ENCODE results near the gene KCNMA1. TPM values are rescaled to one million over a fixed set of nuclear protein-coding genes. Genes with fewer than 3 reads are reported as not detected.

The KCNMA1 gene
- polyA plus RNA-seq, 1 of the 3 experiments (the other 2 are of a cell fraction), result 107 TPM

GRCh38 chr10:77208684-77209256 lies 428.8 kb downstream of the KCNMA1 start:
- POLR2A ChIA-PET, result no interaction called here

More at GRCh38 chr10:77208684-77209256, 428.8 kb downstream of the KCNMA1 start:
- H3K9ac ChIP-seq, result no peak overlapping the region
- H3K9me3 ChIP-seq, result no peaks in the 10 kb centered on the region; the same call in 1 of the 2 replicates
- H3K4me3 ChIP-seq (ENCODE audit: low read depth in 2 of 2, low read length in 1 of 2), result no peak overlapping the region
- CTCF ChIA-PET, result interaction anchor here (0.5 to 2.6 kb wide), 3 partner anchors 12 to 37 kb away, joined by 3 to 12 read pairs (median 6); no protein-coding TSS in a partner anchor
- H4K20me1 ChIP-seq (ENCODE audit: insufficient read depth), result no peaks in the 10 kb centered on the region
- no peak overlapping the region for H3K27ac ChIP-seq (ENCODE audit: low read depth in 2 of 2, low read length in 1 of 2)
- no peaks in the 10 kb centered on the region for H3K27me3 ChIP-seq (ENCODE audit: insufficient read depth)
- peaks cover 0 to 11% of the 10 kb centered on the region in 2 experiments for H3K36me3 ChIP-seq (replicated peaks in 1 of 2; ENCODE audit: control insufficient read depth in 1 of 2, insufficient read depth in 2 of 2, low read length in 1 of 2)
- H2AFZ ChIP-seq (ENCODE audit: low read depth), result no peak overlapping the region
- TF ChIP-seq FOXM1 (IDR thresholded peaks at IDR 0.05; ENCODE audit: low read depth), result no peak
- TF ChIP-seq EZH2phosphoT487 (IDR thresholded peaks at IDR 0.05; ENCODE audit: borderline replicate concordance, low read depth), result no peak
- no peak for TF ChIP-seq JUND (IDR thresholded peaks at IDR 0.05)
- TF ChIP-seq GABPA (IDR thresholded peaks at IDR 0.05; ENCODE audit: low read depth), result no peak
- no peak for TF ChIP-seq RXRA (IDR thresholded peaks at IDR 0.05; ENCODE audit: borderline replicate concordance, low read depth)
- TF ChIP-seq TAF1 (IDR thresholded peaks at IDR 0.05; ENCODE audit: borderline replicate concordance, low read depth, low read length), result no peak
- TF ChIP-seq SIN3A (IDR thresholded peaks at IDR 0.05; ENCODE audit: borderline replicate concordance, low read depth, low read length), result no peak
- no peak for TF ChIP-seq NFIC (IDR thresholded peaks at IDR 0.05; ENCODE audit: borderline replicate concordance)
- no peak for TF ChIP-seq IRF3 (IDR thresholded peaks at IDR 0.05; ENCODE audit: low read depth, low read length)
- no peak for TF ChIP-seq CTCF (IDR thresholded peaks at IDR 0.05)
- no peak for TF ChIP-seq GATA2 (CRISPR knock-in tag; IDR thresholded peaks at IDR 0.05)
- TF ChIP-seq SMC3 (IDR thresholded peaks at IDR 0.05; ENCODE audit: low read depth, low read length), result no peak
- TF ChIP-seq FOXJ3 (CRISPR knock-in tag; IDR thresholded peaks at IDR 0.05), result no peak
- no peak for TF ChIP-seq MEF2A (IDR thresholded peaks at IDR 0.05; ENCODE audit: borderline replicate concordance, low read depth)
- no peak for TF ChIP-seq NRF1 (IDR thresholded peaks at IDR 0.05; ENCODE audit: low read depth, low read length)
- TF ChIP-seq MAX (IDR thresholded peaks at IDR 0.05; ENCODE audit: low read depth), result no peak
- no peak for TF ChIP-seq TCF12 (IDR thresholded peaks at IDR 0.05)
- TF ChIP-seq REST (IDR thresholded peaks at IDR 0.05; ENCODE audit: low read depth, low read length), result no peak
- TF ChIP-seq RFX5 (IDR thresholded peaks at IDR 0.05; ENCODE audit: low read length), result no peak
- TF ChIP-seq MXI1 (IDR thresholded peaks at IDR 0.05; ENCODE audit: low read depth, low read length), result no peak
- H3K79me2 ChIP-seq (ENCODE audit: insufficient read depth), result no peaks in the 10 kb centered on the region
- no peak overlapping the region for H3K4me2 ChIP-seq
- H3K9me2 ChIP-seq, result no peaks in the 10 kb centered on the region
- no peaks in the 10 kb centered on the region for H3F3A ChIP-seq (replicated peaks; ENCODE audit: insufficient read depth)
- DNase-seq, result no peak
- H3K4me1 ChIP-seq (ENCODE audit: control insufficient read depth in 1 of 2, insufficient read depth in 2 of 2, low read depth in 1 of 2, low read length in 1 of 2), result no peaks in the 10 kb centered on the region
- WGBS (ENCODE audit: low lambda C conversion rate), result 100% methylated on average over 2 of the region's 2 CpGs

Data from SK-N-SH (cell line).